ENCODE results near the gene PDLIM5. TPM values are rescaled to one million over a fixed set of nuclear protein-coding genes. Genes with fewer than 3 reads are reported as not detected.

The PDLIM5 gene
- total RNA-seq, 1 experiment from 2014 or later: 53.8 TPM

- Histone ChIP-seq H3K36me3 (ENCODE audit: insufficient read depth, low read length) (no peaks in the 10 kb centered on the region), H4K20me1 (ENCODE audit: insufficient read depth, low read depth, low read length) (no peaks in the 10 kb centered on the region), H2AFZ (ENCODE audit: low read length) (no peak overlapping the region), H3K9me2 (replicated peaks; ENCODE audit: insufficient read depth, low read length) (no peaks in the 10 kb centered on the region), H3K4me1 (ENCODE audit: low read length) (no peaks in the 10 kb centered on the region), H3K4me3 (ENCODE audit: low read length) (no peak overlapping the region), H3K27ac (ENCODE audit: low read length) (no peak overlapping the region), H3K79me2 (ENCODE audit: low read length) (no peaks in the 10 kb centered on the region), H3K9ac (ENCODE audit: low read length) (no peak overlapping the region), H3K27me3 (ENCODE audit: low read length) (no peaks in the 10 kb centered on the region), H3K9me3 (ENCODE audit: low read length) (no peaks in the 10 kb centered on the region), H3K4me2 (ENCODE audit: low read depth, low read length, poor library complexity, severe bottlenecking) (no peak overlapping the region)
- no peak for DNase-seq
Measured at GRCh38 chr4:94695384-94695783, 243.6 kb downstream of the PDLIM5 start.

DNA sequence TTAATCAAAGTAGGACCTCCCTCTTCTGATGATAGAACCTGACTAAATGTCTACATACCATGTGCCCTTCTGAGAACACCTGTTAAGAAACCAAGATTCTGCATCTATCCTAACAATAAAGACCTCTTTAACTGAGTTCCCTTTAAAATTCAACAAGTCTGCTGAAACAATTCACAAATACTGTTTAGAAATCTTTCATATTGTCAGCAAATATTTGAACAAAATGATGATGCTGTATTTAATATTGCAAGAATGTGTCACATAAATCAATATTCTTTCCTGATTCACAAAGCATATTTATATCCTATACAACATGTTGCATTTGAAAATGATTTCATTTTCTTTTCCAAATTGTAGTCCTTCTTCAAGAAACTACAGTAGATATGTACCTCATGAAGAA is 246.4 kb downstream of the PDLIM5 start:
- Histone ChIP-seq H3K27me3 (ENCODE audit: low read length) (no peaks in the 10 kb centered on the region), H3K79me2 (ENCODE audit: low read length) (no peaks in the 10 kb centered on the region), H3K4me3 (ENCODE audit: low read length) (no peak overlapping the region), H3K9ac (ENCODE audit: low read length) (no peak overlapping the region), H3K36me3 (ENCODE audit: insufficient read depth, low read length) (no peaks in the 10 kb centered on the region), H2AFZ (ENCODE audit: low read length) (no peak overlapping the region), H3K4me2 (ENCODE audit: low read depth, low read length, poor library complexity, severe bottlenecking) (no peak overlapping the region), H3K9me3 (ENCODE audit: low read length) (no peaks in the 10 kb centered on the region), H3K9me2 (replicated peaks; ENCODE audit: insufficient read depth, low read length) (no peaks in the 10 kb centered on the region), H3K4me1 (ENCODE audit: low read length) (no peaks in the 10 kb centered on the region), H3K27ac (ENCODE audit: low read length) (no peak overlapping the region), H4K20me1 (ENCODE audit: insufficient read depth, low read depth, low read length) (no peaks in the 10 kb centered on the region)
- DNase-seq: no peak

GRCh38 chr4:94700298-94700697 is 248.6 kb downstream of the PDLIM5 start:
- no peak overlapping the region for H3K4me2 ChIP-seq (ENCODE audit: low read depth, low read length, poor library complexity, severe bottlenecking)
- no peaks in the 10 kb centered on the region for H3K27me3 ChIP-seq (ENCODE audit: low read length)
- H3K9me3 ChIP-seq (ENCODE audit: low read length): no peaks in the 10 kb centered on the region
- H3K4me1 ChIP-seq (ENCODE audit: low read length): no peaks in the 10 kb centered on the region
- no peaks in the 10 kb centered on the region for H3K36me3 ChIP-seq (ENCODE audit: insufficient read depth, low read length)
- no peak for DNase-seq
- no peaks in the 10 kb centered on the region for H3K79me2 ChIP-seq (ENCODE audit: low read length)
- H3K9me2 ChIP-seq (replicated peaks; ENCODE audit: insufficient read depth, low read length): no peaks in the 10 kb centered on the region
- no peak overlapping the region for H3K9ac ChIP-seq (ENCODE audit: low read length)
- H2AFZ ChIP-seq (ENCODE audit: low read length): no peak overlapping the region
- no peak overlapping the region for H3K4me3 ChIP-seq (ENCODE audit: low read length)
- no peak overlapping the region for H3K27ac ChIP-seq (ENCODE audit: low read length)
- no peaks in the 10 kb centered on the region for H4K20me1 ChIP-seq (ENCODE audit: insufficient read depth, low read depth, low read length)

DNA sequence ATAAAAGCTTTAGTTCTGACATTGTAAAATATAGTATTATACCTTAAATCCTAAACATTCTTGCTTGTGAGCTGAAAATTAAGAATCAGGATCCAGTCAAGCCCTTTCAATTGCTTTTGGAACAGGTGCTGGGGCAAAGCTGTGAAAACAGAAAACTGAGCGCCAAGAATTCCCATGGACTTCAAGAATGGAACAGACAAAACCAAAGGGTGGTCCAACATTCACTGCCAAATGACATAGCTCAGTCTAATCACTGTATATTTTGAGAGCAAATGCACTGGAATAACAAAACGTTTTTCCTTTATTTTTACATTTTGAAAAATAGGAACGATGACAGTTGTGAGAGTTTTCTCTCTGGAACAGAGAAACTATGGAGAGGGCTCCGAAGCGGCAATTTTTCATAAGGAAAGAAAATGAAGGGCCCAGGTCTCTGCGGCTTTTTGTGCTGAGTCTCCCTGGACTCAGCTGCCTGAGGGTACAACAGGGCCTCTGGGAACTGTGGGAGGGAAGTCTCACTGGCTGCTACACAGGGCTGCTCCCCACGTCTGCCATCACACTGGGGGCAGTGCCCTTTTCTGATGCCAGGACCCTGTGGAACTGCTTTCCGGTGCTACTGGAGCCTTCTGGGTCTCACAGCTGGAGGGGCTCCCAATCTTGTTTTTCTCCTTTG is 250.0 kb downstream of the PDLIM5 start:
- no peak for DNase-seq
- Histone ChIP-seq H2AFZ (ENCODE audit: low read length) (no peak overlapping the region), H3K4me3 (ENCODE audit: low read length) (no peak overlapping the region), H3K36me3 (ENCODE audit: insufficient read depth, low read length) (no peaks in the 10 kb centered on the region), H3K4me2 (ENCODE audit: low read depth, low read length, poor library complexity, severe bottlenecking) (no peak overlapping the region), H3K27me3 (ENCODE audit: low read length) (no peaks in the 10 kb centered on the region), H3K4me1 (ENCODE audit: low read length) (no peaks in the 10 kb centered on the region), H3K9ac (ENCODE audit: low read length) (no peak overlapping the region), H3K27ac (ENCODE audit: low read length) (no peak overlapping the region), H3K9me2 (replicated peaks; ENCODE audit: insufficient read depth, low read length) (no peaks in the 10 kb centered on the region), H4K20me1 (ENCODE audit: insufficient read depth, low read depth, low read length) (no peaks in the 10 kb centered on the region), H3K79me2 (ENCODE audit: low read length) (no peaks in the 10 kb centered on the region), H3K9me3 (ENCODE audit: low read length) (no peaks in the 10 kb centered on the region)

DNA sequence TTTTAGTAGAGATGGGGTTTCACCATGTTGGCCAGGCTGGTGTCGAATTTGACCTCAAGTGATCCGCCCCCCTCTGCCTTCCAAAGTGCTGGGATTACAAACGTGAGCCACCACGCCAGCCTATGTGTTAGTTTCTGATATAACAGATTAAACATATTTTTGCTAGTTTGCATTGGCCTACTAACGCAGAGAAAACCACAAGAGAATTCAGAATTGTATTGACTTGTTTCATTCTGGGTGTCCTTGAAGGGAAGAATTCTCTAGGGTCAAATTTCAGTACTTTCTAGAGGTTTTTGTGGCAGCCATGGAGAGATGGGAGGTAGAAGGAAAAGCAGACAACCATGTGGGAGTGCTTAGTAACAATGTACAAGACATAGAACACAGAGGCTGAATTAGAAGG is 259.9 kb downstream of the PDLIM5 start:
- Histone ChIP-seq H3K9me2 (replicated peaks; ENCODE audit: insufficient read depth, low read length) (no peaks in the 10 kb centered on the region), H3K4me2 (ENCODE audit: low read depth, low read length, poor library complexity, severe bottlenecking) (no peak overlapping the region), H4K20me1 (ENCODE audit: insufficient read depth, low read depth, low read length) (no peaks in the 10 kb centered on the region), H3K79me2 (ENCODE audit: low read length) (no peaks in the 10 kb centered on the region), H3K9ac (ENCODE audit: low read length) (no peak overlapping the region), H3K27me3 (ENCODE audit: low read length) (no peaks in the 10 kb centered on the region), H3K36me3 (ENCODE audit: insufficient read depth, low read length) (no peaks in the 10 kb centered on the region), H2AFZ (ENCODE audit: low read length) (no peak overlapping the region), H3K4me3 (ENCODE audit: low read length) (no peak overlapping the region), H3K4me1 (ENCODE audit: low read length) (no peaks in the 10 kb centered on the region), H3K27ac (ENCODE audit: low read length) (no peak overlapping the region), H3K9me3 (ENCODE audit: low read length) (no peaks in the 10 kb centered on the region)
- no peak for DNase-seq

GRCh38 chr4:94714365-94715160 is 262.8 kb downstream of the PDLIM5 start:
- no peak overlapping the region for H3K4me2 ChIP-seq (ENCODE audit: low read depth, low read length, poor library complexity, severe bottlenecking)
- H3K27ac ChIP-seq (ENCODE audit: low read length): no peak overlapping the region
- no peak overlapping the region for H2AFZ ChIP-seq (ENCODE audit: low read length)
- H3K79me2 ChIP-seq (ENCODE audit: low read length): no peaks in the 10 kb centered on the region
- no peak for DNase-seq
- H3K9me2 ChIP-seq (replicated peaks; ENCODE audit: insufficient read depth, low read length): no peaks in the 10 kb centered on the region
- H3K9ac ChIP-seq (ENCODE audit: low read length): no peak overlapping the region
- H3K36me3 ChIP-seq (ENCODE audit: insufficient read depth, low read length): no peaks in the 10 kb centered on the region
- no peaks in the 10 kb centered on the region for H4K20me1 ChIP-seq (ENCODE audit: insufficient read depth, low read depth, low read length)
- H3K4me1 ChIP-seq (ENCODE audit: low read length): no peaks in the 10 kb centered on the region
- no peaks in the 10 kb centered on the region for H3K27me3 ChIP-seq (ENCODE audit: low read length)
- H3K4me3 ChIP-seq (ENCODE audit: low read length): no peak overlapping the region
- no peaks in the 10 kb centered on the region for H3K9me3 ChIP-seq (ENCODE audit: low read length)

GRCh38 chr4:94715726-94716125 is 264.0 kb downstream of the PDLIM5 start:
- no peaks in the 10 kb centered on the region for H3K36me3 ChIP-seq (ENCODE audit: insufficient read depth, low read length)
- H3K9ac ChIP-seq (ENCODE audit: low read length): no peak overlapping the region
- H3K4me3 ChIP-seq (ENCODE audit: low read length): no peak overlapping the region
- no peaks in the 10 kb centered on the region for H3K79me2 ChIP-seq (ENCODE audit: low read length)
- no peaks in the 10 kb centered on the region for H3K9me2 ChIP-seq (replicated peaks; ENCODE audit: insufficient read depth, low read length)
- H3K27ac ChIP-seq (ENCODE audit: low read length): no peak overlapping the region
- H3K9me3 ChIP-seq (ENCODE audit: low read length): no peaks in the 10 kb centered on the region
- H3K4me1 ChIP-seq (ENCODE audit: low read length): no peaks in the 10 kb centered on the region
- H4K20me1 ChIP-seq (ENCODE audit: insufficient read depth, low read depth, low read length): no peaks in the 10 kb centered on the region
- H3K27me3 ChIP-seq (ENCODE audit: low read length): no peaks in the 10 kb centered on the region
- no peak overlapping the region for H3K4me2 ChIP-seq (ENCODE audit: low read depth, low read length, poor library complexity, severe bottlenecking)
- no peak overlapping the region for H2AFZ ChIP-seq (ENCODE audit: low read length)
- DNase-seq: no peak
